ENCODE measurements around the gene GOLGA6L7.
"Not testable (repeated sequence)": the region's sequence is repeated elsewhere in the genome, so short reads cannot be mapped to it uniquely, and the experiment has no call there.

Gene GOLGA6L7

GRCh38 chr15:28861031-28861534 is 12.6 kb upstream of the GOLGA6L7 start:
- Histone ChIP-seq H3K36me3 (ENCODE audit: control insufficient read depth, insufficient read depth, low read length) (peaks cover 5% of the 10 kb centered on the region), H3K4me3 (ENCODE audit: low read depth, low read length) (no peak overlapping the region), H3K9me3 (ENCODE audit: control insufficient read depth, insufficient read depth, low read length) (no peaks in the 10 kb centered on the region), H3K4me1 (ENCODE audit: control insufficient read depth, insufficient read depth, low read length) (no peaks in the 10 kb centered on the region), H3K27me3 (ENCODE audit: control insufficient read depth, insufficient read depth, low read length) (no peaks in the 10 kb centered on the region), H3K9ac (ENCODE audit: low read depth, low read length) (no peak overlapping the region)

GRCh38 chr15:28854578-28854977 is 6.1 kb upstream of the GOLGA6L7 start:
- not testable (repeated sequence) for H3K9me3 ChIP-seq (ENCODE audit: control insufficient read depth, insufficient read depth, low read length); H3K4me3 ChIP-seq (ENCODE audit: low read depth, low read length); H3K27me3 ChIP-seq (ENCODE audit: control insufficient read depth, insufficient read depth, low read length); H3K4me1 ChIP-seq (ENCODE audit: control insufficient read depth, insufficient read depth, low read length); H3K36me3 ChIP-seq (ENCODE audit: control insufficient read depth, insufficient read depth, low read length); H3K9ac ChIP-seq (ENCODE audit: low read depth, low read length)

- H3K27me3 ChIP-seq (ENCODE audit: control insufficient read depth, insufficient read depth, low read length); H3K9me3 ChIP-seq (ENCODE audit: control insufficient read depth, insufficient read depth, low read length); H3K4me1 ChIP-seq (ENCODE audit: control insufficient read depth, insufficient read depth, low read length); H3K36me3 ChIP-seq (ENCODE audit: control insufficient read depth, insufficient read depth, low read length); H3K9ac ChIP-seq (ENCODE audit: low read depth, low read length); H3K4me3 ChIP-seq (ENCODE audit: low read depth, low read length): not testable (repeated sequence)
Observed at GRCh38 chr15:28853654-28854053, 5.2 kb upstream of the GOLGA6L7 start.

- not testable (repeated sequence) for H3K9ac ChIP-seq (ENCODE audit: low read depth, low read length); H3K27me3 ChIP-seq (ENCODE audit: control insufficient read depth, insufficient read depth, low read length); H3K4me3 ChIP-seq (ENCODE audit: low read depth, low read length); H3K36me3 ChIP-seq (ENCODE audit: control insufficient read depth, insufficient read depth, low read length); H3K9me3 ChIP-seq (ENCODE audit: control insufficient read depth, insufficient read depth, low read length); H3K4me1 ChIP-seq (ENCODE audit: control insufficient read depth, insufficient read depth, low read length)
Observed at GRCh38 chr15:28849766-28850165, 1.3 kb upstream of the GOLGA6L7 start.

GRCh38 chr15:28849271-28849670 is 827 bp upstream of the GOLGA6L7 start:
- H3K4me3 ChIP-seq (ENCODE audit: low read depth, low read length); H3K9me3 ChIP-seq (ENCODE audit: control insufficient read depth, insufficient read depth, low read length); H3K36me3 ChIP-seq (ENCODE audit: control insufficient read depth, insufficient read depth, low read length); H3K27me3 ChIP-seq (ENCODE audit: control insufficient read depth, insufficient read depth, low read length); H3K9ac ChIP-seq (ENCODE audit: low read depth, low read length); H3K4me1 ChIP-seq (ENCODE audit: control insufficient read depth, insufficient read depth, low read length): not testable (repeated sequence)

GRCh38 chr15:28847959-28848358 is 485 bp downstream of the GOLGA6L7 start:
- H3K4me3 ChIP-seq (ENCODE audit: low read depth, low read length); H3K4me1 ChIP-seq (ENCODE audit: control insufficient read depth, insufficient read depth, low read length); H3K9ac ChIP-seq (ENCODE audit: low read depth, low read length); H3K9me3 ChIP-seq (ENCODE audit: control insufficient read depth, insufficient read depth, low read length); H3K27me3 ChIP-seq (ENCODE audit: control insufficient read depth, insufficient read depth, low read length); H3K36me3 ChIP-seq (ENCODE audit: control insufficient read depth, insufficient read depth, low read length): not testable (repeated sequence)

- not testable (repeated sequence) for H3K9ac ChIP-seq (ENCODE audit: low read depth, low read length); H3K9me3 ChIP-seq (ENCODE audit: control insufficient read depth, insufficient read depth, low read length); H3K27me3 ChIP-seq (ENCODE audit: control insufficient read depth, insufficient read depth, low read length); H3K4me3 ChIP-seq (ENCODE audit: low read depth, low read length); H3K4me1 ChIP-seq (ENCODE audit: control insufficient read depth, insufficient read depth, low read length); H3K36me3 ChIP-seq (ENCODE audit: control insufficient read depth, insufficient read depth, low read length)
Observed at GRCh38 chr15:28847247-28847646, 1.2 kb downstream of the GOLGA6L7 start.

- H3K4me3 ChIP-seq (ENCODE audit: low read depth, low read length); H3K4me1 ChIP-seq (ENCODE audit: control insufficient read depth, insufficient read depth, low read length); H3K36me3 ChIP-seq (ENCODE audit: control insufficient read depth, insufficient read depth, low read length); H3K9me3 ChIP-seq (ENCODE audit: control insufficient read depth, insufficient read depth, low read length); H3K27me3 ChIP-seq (ENCODE audit: control insufficient read depth, insufficient read depth, low read length); H3K9ac ChIP-seq (ENCODE audit: low read depth, low read length): not testable (repeated sequence)
Observed at GRCh38 chr15:28844147-28844546, 4.3 kb downstream of the GOLGA6L7 start.

- not testable (repeated sequence) for H3K9ac ChIP-seq (ENCODE audit: low read depth, low read length); H3K9me3 ChIP-seq (ENCODE audit: control insufficient read depth, insufficient read depth, low read length); H3K27me3 ChIP-seq (ENCODE audit: control insufficient read depth, insufficient read depth, low read length); H3K4me3 ChIP-seq (ENCODE audit: low read depth, low read length); H3K36me3 ChIP-seq (ENCODE audit: control insufficient read depth, insufficient read depth, low read length); H3K4me1 ChIP-seq (ENCODE audit: control insufficient read depth, insufficient read depth, low read length)
Observed at GRCh38 chr15:28843520-28843919, 4.9 kb downstream of the GOLGA6L7 start.

- H3K9ac ChIP-seq (ENCODE audit: low read depth, low read length); H3K4me3 ChIP-seq (ENCODE audit: low read depth, low read length); H3K4me1 ChIP-seq (ENCODE audit: control insufficient read depth, insufficient read depth, low read length); H3K27me3 ChIP-seq (ENCODE audit: control insufficient read depth, insufficient read depth, low read length); H3K9me3 ChIP-seq (ENCODE audit: control insufficient read depth, insufficient read depth, low read length); H3K36me3 ChIP-seq (ENCODE audit: control insufficient read depth, insufficient read depth, low read length): not testable (repeated sequence)
Observed at GRCh38 chr15:28842210-28842609, 6.2 kb downstream of the GOLGA6L7 start.

- not testable (repeated sequence) for H3K27me3 ChIP-seq (ENCODE audit: control insufficient read depth, insufficient read depth, low read length); H3K9me3 ChIP-seq (ENCODE audit: control insufficient read depth, insufficient read depth, low read length)
Observed at GRCh38 chr15:28840285-28840684, 8.2 kb downstream of the GOLGA6L7 start.

GRCh38 chr15:28834957-28835585 is 13.4 kb downstream of the GOLGA6L7 start:
- not testable (repeated sequence) for H3K4me3 ChIP-seq (ENCODE audit: low read depth, low read length); H3K9me3 ChIP-seq (ENCODE audit: control insufficient read depth, insufficient read depth, low read length); H3K36me3 ChIP-seq (ENCODE audit: control insufficient read depth, insufficient read depth, low read length); H3K4me1 ChIP-seq (ENCODE audit: control insufficient read depth, insufficient read depth, low read length); H3K9ac ChIP-seq (ENCODE audit: low read depth, low read length); H3K27me3 ChIP-seq (ENCODE audit: control insufficient read depth, insufficient read depth, low read length)

More at GRCh38 chr15:28840285-28840684, 8.2 kb downstream of the GOLGA6L7 start:
- not testable (repeated sequence) for H3K4me3 ChIP-seq (ENCODE audit: low read depth, low read length); H3K36me3 ChIP-seq (ENCODE audit: control insufficient read depth, insufficient read depth, low read length); H3K9ac ChIP-seq (ENCODE audit: low read depth, low read length); H3K4me1 ChIP-seq (ENCODE audit: control insufficient read depth, insufficient read depth, low read length)

All from iPS-15b (cell line).